C4-2B (cell line): ENCODE results near the gene LGALS9.

ENCODE experiments used
- H3K27ac ChIP-seq: fragments of 450-650 bp; 2 replicates; pipeline ENCODE4 v1.5.1; 2017
- ZFX ChIP-seq: fragments of 450-650 bp; IDR thresholded peaks from 2 replicates; pipeline ENCODE4 v1.6.1; 2017
- TF ChIP-seq, protein P1 (sequence below): fragments of 450-650 bp; conservative IDR thresholded peaks from 2 replicates; pipeline ENCODE4 v1.5.1; 2017; ENCODE audit warnings: mild to moderate bottlenecking

LGALS9 gene

DNA sequence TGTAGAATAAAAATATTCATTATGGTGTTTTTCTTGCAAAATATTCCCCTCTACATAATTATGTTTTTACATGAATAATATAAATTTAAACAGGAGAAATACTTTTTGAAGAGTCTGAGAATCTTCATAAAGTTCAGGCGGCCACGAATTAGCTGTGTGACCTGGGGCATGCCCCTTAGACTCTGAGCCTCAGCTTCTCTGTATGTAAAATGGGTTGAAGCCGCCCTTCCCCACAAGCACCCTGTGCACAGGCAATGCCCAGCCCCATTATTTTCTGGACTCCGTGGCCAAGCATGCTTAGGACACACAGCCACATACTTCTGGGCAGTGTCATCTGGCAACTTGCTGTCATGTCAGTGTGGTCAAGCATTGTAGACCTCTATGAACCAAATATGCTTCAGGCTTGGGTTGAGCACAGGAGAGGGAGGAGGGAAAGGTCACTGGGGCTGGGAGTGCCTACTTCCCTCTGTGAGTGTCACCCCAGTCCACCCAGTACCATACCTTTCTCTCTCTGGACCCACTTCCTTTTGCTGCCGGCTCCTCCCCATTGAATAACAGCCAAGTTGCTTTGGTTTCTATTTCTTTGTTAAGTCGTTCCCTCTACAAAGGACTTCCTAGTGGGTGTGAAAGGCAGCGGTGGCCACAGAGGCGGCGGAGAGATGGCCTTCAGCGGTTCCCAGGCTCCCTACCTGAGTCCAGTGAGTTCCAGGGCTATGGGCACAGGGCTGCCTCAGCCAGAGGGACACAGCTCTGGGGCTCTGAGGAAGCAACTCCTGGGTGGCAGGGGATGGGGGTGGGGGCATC is at the start of gene LGALS9:
Gene LGALS9 (plus strand): TSS at position 582 of the 804 bp plus-strand sequence. CDS start 78 bp downstream, at position 660.
- no peak for TF ChIP-seq ZFX
- TF ChIP-seq, protein P1, sequence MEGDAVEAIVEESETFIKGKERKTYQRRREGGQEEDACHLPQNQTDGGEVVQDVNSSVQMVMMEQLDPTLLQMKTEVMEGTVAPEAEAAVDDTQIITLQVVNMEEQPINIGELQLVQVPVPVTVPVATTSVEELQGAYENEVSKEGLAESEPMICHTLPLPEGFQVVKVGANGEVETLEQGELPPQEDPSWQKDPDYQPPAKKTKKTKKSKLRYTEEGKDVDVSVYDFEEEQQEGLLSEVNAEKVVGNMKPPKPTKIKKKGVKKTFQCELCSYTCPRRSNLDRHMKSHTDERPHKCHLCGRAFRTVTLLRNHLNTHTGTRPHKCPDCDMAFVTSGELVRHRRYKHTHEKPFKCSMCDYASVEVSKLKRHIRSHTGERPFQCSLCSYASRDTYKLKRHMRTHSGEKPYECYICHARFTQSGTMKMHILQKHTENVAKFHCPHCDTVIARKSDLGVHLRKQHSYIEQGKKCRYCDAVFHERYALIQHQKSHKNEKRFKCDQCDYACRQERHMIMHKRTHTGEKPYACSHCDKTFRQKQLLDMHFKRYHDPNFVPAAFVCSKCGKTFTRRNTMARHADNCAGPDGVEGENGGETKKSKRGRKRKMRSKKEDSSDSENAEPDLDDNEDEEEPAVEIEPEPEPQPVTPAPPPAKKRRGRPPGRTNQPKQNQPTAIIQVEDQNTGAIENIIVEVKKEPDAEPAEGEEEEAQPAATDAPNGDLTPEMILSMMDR: no peak

DNA sequence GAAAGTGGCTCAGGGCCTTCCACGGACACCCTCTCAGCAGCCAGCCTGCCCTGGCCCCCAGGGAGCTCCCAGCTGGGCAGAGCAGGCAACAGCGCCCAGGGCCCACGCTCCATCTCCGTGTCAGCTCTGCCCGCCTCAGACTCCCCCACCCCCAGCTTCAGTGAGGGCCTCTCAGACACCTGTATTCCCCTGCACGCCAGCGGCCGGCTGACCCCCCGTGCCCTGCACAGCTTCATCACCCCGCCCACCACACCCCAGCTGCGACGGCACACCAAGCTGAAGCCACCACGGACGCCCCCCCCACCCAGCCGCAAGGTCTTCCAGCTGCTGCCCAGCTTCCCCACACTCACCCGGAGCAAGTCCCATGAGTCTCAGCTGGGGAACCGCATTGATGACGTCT is 48.3 kb upstream of the LGALS9 start:
- no peak overlapping the region for H3K27ac ChIP-seq
- TF ChIP-seq, protein P1: no peak
- TF ChIP-seq ZFX: no peak

More for the DNA sequence above, at the start of gene LGALS9:
- no peak within 1 kb of the TSS for H3K27ac ChIP-seq

DNA sequence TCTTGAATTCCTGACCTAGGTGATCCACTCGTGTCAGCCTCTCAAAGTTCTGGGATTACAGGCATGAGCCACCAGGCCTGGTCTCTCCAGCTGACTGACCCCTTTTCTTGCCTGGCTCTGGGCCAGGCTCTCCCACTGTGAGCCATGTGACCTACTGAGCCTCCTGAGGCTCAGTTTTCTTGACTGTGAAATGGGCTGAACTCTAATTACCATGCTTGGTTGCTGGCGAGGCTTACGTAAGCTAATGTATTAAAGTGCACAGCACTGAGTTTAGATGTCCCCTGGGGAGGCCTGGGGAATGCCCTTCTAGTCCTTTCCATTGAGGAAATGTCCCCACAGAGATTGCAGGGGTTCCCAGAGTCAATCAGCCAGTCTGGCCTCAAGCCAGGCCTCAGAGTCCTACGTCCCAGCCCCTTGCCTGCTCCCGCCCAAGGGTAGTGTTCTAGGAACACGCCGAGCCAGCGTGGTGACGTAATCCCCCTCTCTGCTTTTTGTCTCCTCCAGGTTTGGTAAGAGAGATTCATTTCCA is 45.8 kb upstream of the LGALS9 start:
- TF ChIP-seq ZFX: no peak
- TF ChIP-seq, protein P1: no peak
- no peak overlapping the region for H3K27ac ChIP-seq

DNA sequence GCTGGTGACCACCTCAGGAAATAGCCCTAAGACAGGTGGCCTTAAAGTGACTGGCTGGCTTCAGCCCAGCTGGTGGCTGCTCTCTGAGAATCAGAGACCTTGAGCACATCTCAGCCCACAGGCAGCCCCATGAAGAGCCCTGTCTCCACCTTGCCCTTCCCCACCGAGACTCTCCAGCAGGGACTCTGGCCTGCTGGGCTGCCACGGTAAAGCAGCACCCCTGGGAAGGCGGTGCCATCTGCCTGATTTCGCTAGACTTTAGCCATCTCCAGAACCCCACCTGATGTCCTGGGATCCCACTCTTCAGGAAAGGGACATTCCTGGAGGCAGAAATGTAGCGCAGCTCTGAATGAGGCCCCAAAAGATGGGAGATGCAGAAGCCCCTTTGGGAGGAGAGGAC is 45.2 kb upstream of the LGALS9 start:
- TF ChIP-seq, protein P1: no peak
- TF ChIP-seq ZFX: no peak
- H3K27ac ChIP-seq: no peak overlapping the region

- H3K27ac ChIP-seq: no peak overlapping the region
- TF ChIP-seq ZFX: no peak
- TF ChIP-seq, protein P1: no peak
Measured at GRCh38 chr17:27586203-27586721, 44.7 kb upstream of the LGALS9 start.

- H3K27ac ChIP-seq: no peak overlapping the region
- TF ChIP-seq, protein P1: no peak
- no peak for TF ChIP-seq ZFX
Measured at GRCh38 chr17:27588354-27588753, 42.6 kb upstream of the LGALS9 start.

DNA sequence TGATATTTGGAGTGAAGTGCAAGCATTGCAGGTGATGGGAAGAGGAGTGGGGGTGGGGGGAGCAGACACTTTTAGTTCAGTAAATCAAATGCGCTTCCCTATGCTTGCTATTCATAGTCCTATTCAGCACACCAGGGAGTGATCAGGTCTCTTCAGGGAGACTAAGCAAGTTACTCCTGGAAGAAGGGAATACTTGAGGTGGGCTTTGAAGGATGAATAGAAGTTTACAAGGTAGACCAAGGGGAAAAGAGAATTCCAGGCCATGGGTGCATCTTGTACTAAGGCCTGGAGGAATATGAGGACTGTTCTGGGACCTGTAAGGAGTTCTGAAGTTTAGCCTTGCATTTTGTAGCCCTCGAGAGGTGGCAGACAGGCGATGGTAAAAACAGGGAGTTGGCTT is 40.1 kb upstream of the LGALS9 start:
- TF ChIP-seq ZFX: no peak
- TF ChIP-seq, protein P1: no peak
- H3K27ac ChIP-seq: no peak overlapping the region
